Measurements from ENCODE around the gene NT5DC3.

DNA sequence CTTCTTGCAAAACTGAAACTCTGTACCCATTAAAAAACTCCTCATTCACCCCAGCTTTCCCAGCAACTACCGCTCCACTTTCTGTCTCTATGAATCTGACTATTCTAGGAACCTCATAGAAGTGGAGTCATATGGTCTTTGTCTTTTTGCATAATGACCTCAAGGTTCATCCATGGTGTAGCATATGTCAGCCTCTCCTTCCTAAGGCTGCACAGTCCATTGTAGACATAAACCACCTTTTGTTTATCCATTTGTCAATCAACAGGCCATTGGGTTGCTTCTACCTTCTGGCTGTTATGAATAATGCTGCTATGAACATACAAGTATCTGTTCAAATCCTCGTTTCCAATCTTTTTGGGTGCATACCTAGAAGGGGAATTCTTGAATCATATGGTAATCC, 21.1 kb downstream of the NT5DC3 start:
- no peak for TF ChIP-seq JUND (IDR thresholded peaks at IDR 0.05)
- TF ChIP-seq, protein P1, sequence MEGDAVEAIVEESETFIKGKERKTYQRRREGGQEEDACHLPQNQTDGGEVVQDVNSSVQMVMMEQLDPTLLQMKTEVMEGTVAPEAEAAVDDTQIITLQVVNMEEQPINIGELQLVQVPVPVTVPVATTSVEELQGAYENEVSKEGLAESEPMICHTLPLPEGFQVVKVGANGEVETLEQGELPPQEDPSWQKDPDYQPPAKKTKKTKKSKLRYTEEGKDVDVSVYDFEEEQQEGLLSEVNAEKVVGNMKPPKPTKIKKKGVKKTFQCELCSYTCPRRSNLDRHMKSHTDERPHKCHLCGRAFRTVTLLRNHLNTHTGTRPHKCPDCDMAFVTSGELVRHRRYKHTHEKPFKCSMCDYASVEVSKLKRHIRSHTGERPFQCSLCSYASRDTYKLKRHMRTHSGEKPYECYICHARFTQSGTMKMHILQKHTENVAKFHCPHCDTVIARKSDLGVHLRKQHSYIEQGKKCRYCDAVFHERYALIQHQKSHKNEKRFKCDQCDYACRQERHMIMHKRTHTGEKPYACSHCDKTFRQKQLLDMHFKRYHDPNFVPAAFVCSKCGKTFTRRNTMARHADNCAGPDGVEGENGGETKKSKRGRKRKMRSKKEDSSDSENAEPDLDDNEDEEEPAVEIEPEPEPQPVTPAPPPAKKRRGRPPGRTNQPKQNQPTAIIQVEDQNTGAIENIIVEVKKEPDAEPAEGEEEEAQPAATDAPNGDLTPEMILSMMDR (IDR thresholded peaks at IDR 0.05; ENCODE audit: low read depth, low read length, missing input control), result no peak
- TF ChIP-seq TAF1 (conservative IDR thresholded peaks at IDR 0.05), result no peak
- no peak for TF ChIP-seq EGR1 (IDR thresholded peaks at IDR 0.05; ENCODE audit: low read depth in 2 of 2)
- no peak for TF ChIP-seq YY1 (IDR thresholded peaks at IDR 0.05)
- no peak for TF ChIP-seq GABPA (IDR thresholded peaks at IDR 0.05 in 1 of 2, conservative IDR thresholded peaks at IDR 0.05 in 1 of 2)
- no peak for TF ChIP-seq FOXA2 (IDR thresholded peaks at IDR 0.05)
- TF ChIP-seq, protein P2, sequence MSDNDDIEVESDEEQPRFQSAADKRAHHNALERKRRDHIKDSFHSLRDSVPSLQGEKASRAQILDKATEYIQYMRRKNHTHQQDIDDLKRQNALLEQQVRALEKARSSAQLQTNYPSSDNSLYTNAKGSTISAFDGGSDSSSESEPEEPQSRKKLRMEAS (IDR thresholded peaks at IDR 0.05), result no peak
